Activated T-helper 2 cell treated with anti-CD3 and anti-CD28 coated beads, Interferon-gamma antibody, Interleukin-2, Interleukin-4, amounts not matched to agents 10 μg/mL and 5 μg/mL and 100 μg/mL, durations not matched to agents 14 hours and 24 hours and 36 hours (primary cell): ENCODE measurements around the gene PKIB. TPM values are rescaled to one million over a fixed set of nuclear protein-coding genes. Genes with fewer than 3 reads are reported as not detected.

Experiments used
- DNase-seq: peaks from one replicate; pipeline ENCODE4 v3.0.0; 2021; ENCODE audit warnings: low spot score
- H3K27ac Mint-ChIP-seq: one replicate; pipeline ENCODE4 v1.8.0; 2021; ENCODE audit warnings: mixed read lengths
- H3K27me3 Mint-ChIP-seq: one replicate; pipeline ENCODE4 v1.8.0; 2021; ENCODE audit warnings: low read depth, mixed read lengths
- H3K36me3 Mint-ChIP-seq: one replicate; pipeline ENCODE4 v1.8.0; 2021; ENCODE audit warnings: low read depth, mixed read lengths
- H3K4me1 Mint-ChIP-seq: one replicate; pipeline ENCODE4 v1.8.0; 2021; ENCODE audit warnings: low read depth, mixed read lengths
- H3K4me3 Mint-ChIP-seq: one replicate; pipeline ENCODE4 v1.8.0; 2021; ENCODE audit warnings: low read depth, mild to moderate bottlenecking, moderate library complexity, mixed read lengths
- H3K9me3 Mint-ChIP-seq: one replicate; pipeline ENCODE4 v1.8.0; 2021; ENCODE audit warnings: mixed read lengths
- intact Hi-C: fragments of 100-400 bp; cut with micrococcal nuclease; formaldehyde crosslinking; loops from one replicate; pipeline ENCODE4 v1.15.1; 2023
- total RNA-seq: library from RNA; stranded (reverse); gene quantifications from 2 replicates; pipeline ENCODE4 v1.2.3, GENCODE V29; 2022

Gene PKIB
- total RNA-seq, 1 donor from 2014 or later, result 0.52 TPM

GRCh38 chr6:122709922-122710512 lies 99.8 kb downstream of the PKIB start:
- no peak for DNase-seq
- H3K4me1 Mint-ChIP-seq, result no peaks in the 10 kb centered on the region
- no peaks in the 10 kb centered on the region for H3K27me3 Mint-ChIP-seq
- intact Hi-C loops, result no loop called here
- no peaks in the 10 kb centered on the region for H3K9me3 Mint-ChIP-seq
- no peaks in the 10 kb centered on the region for H3K36me3 Mint-ChIP-seq
- no peak overlapping the region for H3K27ac Mint-ChIP-seq
- H3K4me3 Mint-ChIP-seq, result no peak overlapping the region

GRCh38 chr6:122710908-122711635 lies 100.9 kb downstream of the PKIB start:
- H3K27me3 Mint-ChIP-seq, result no peaks in the 10 kb centered on the region

GRCh38 chr6:122712093-122712447 lies 101.9 kb downstream of the PKIB start:
- Mint-ChIP-seq H3K36me3 (no peaks in the 10 kb centered on the region), H3K27ac (no peak overlapping the region), H3K4me1 (no peaks in the 10 kb centered on the region), H3K9me3 (no peaks in the 10 kb centered on the region), H3K27me3 (no peaks in the 10 kb centered on the region), H3K4me3 (no peak overlapping the region)
- intact Hi-C loops, result no loop called here
- no peak for DNase-seq

More at GRCh38 chr6:122710908-122711635, 100.9 kb downstream of the PKIB start:
- H3K9me3 Mint-ChIP-seq, result no peaks in the 10 kb centered on the region
- no peaks in the 10 kb centered on the region for H3K4me1 Mint-ChIP-seq
- H3K27ac Mint-ChIP-seq, result no peak overlapping the region
- no peaks in the 10 kb centered on the region for H3K36me3 Mint-ChIP-seq
- DNase-seq, result no peak
- no peak overlapping the region for H3K4me3 Mint-ChIP-seq
- intact Hi-C loops, result no loop called here

- intact Hi-C loops, result no loop called here
- no peak for DNase-seq
- peaks cover under 1% of the 10 kb centered on the region for H3K27me3 Mint-ChIP-seq
- no peaks in the 10 kb centered on the region for H3K36me3 Mint-ChIP-seq
- no peaks in the 10 kb centered on the region for H3K4me1 Mint-ChIP-seq
- H3K9me3 Mint-ChIP-seq, result no peaks in the 10 kb centered on the region
- no peak overlapping the region for H3K4me3 Mint-ChIP-seq
- H3K27ac Mint-ChIP-seq, result no peak overlapping the region
These were observed 102.4 kb downstream of the PKIB start for GRCh38 chr6:122712448-122713137.

- Mint-ChIP-seq H3K27ac (no peak overlapping the region), H3K9me3 (no peaks in the 10 kb centered on the region), H3K36me3 (no peaks in the 10 kb centered on the region), H3K4me3 (no peak overlapping the region), H3K27me3 (peaks cover 2% of the 10 kb centered on the region), H3K4me1 (no peaks in the 10 kb centered on the region)
- no peak for DNase-seq
- intact Hi-C loops, result no loop called here
These were observed 102.9 kb downstream of the PKIB start for GRCh38 chr6:122713138-122713537.

GRCh38 chr6:122714059-122714458 lies 103.9 kb downstream of the PKIB start:
- H3K27ac Mint-ChIP-seq, result no peak overlapping the region
- H3K4me1 Mint-ChIP-seq, result no peaks in the 10 kb centered on the region
- H3K4me3 Mint-ChIP-seq, result no peak overlapping the region
- no peak for DNase-seq
- peaks cover 2% of the 10 kb centered on the region for H3K27me3 Mint-ChIP-seq
- no peaks in the 10 kb centered on the region for H3K36me3 Mint-ChIP-seq
- H3K9me3 Mint-ChIP-seq, result no peaks in the 10 kb centered on the region
- intact Hi-C loops, result no loop called here

GRCh38 chr6:122715725-122716124 lies 105.5 kb downstream of the PKIB start:
- intact Hi-C loops, result no loop called here
- H3K36me3 Mint-ChIP-seq, result no peaks in the 10 kb centered on the region
- DNase-seq, result no peak
- H3K9me3 Mint-ChIP-seq, result no peaks in the 10 kb centered on the region
- no peak overlapping the region for H3K27ac Mint-ChIP-seq
- H3K4me1 Mint-ChIP-seq, result no peaks in the 10 kb centered on the region
- peaks cover 2% of the 10 kb centered on the region for H3K27me3 Mint-ChIP-seq
- H3K4me3 Mint-ChIP-seq, result no peak overlapping the region

- Mint-ChIP-seq H3K27ac (no peak overlapping the region), H3K4me1 (no peaks in the 10 kb centered on the region), H3K27me3 (peaks cover 2% of the 10 kb centered on the region), H3K36me3 (no peaks in the 10 kb centered on the region), H3K4me3 (no peak overlapping the region), H3K9me3 (no peaks in the 10 kb centered on the region)
- DNase-seq, result no peak
- intact Hi-C loops, result no loop called here
These were observed 107.1 kb downstream of the PKIB start for GRCh38 chr6:122717350-122717749.

- Mint-ChIP-seq H3K36me3 (no peaks in the 10 kb centered on the region), H3K4me3 (no peak overlapping the region), H3K27me3 (peaks cover 2% of the 10 kb centered on the region), H3K9me3 (no peaks in the 10 kb centered on the region), H3K27ac (no peak overlapping the region), H3K4me1 (no peaks in the 10 kb centered on the region)
- intact Hi-C loops, result no loop called here
- no peak for DNase-seq
These were observed 108.4 kb downstream of the PKIB start for GRCh38 chr6:122718616-122719015.

- intact Hi-C loops, result no loop called here
- no peaks in the 10 kb centered on the region for H3K4me1 Mint-ChIP-seq
- no peak for DNase-seq
- H3K36me3 Mint-ChIP-seq, result no peaks in the 10 kb centered on the region
- no peaks in the 10 kb centered on the region for H3K9me3 Mint-ChIP-seq
- H3K27me3 Mint-ChIP-seq, result peaks cover 2% of the 10 kb centered on the region
- no peak overlapping the region for H3K4me3 Mint-ChIP-seq
- H3K27ac Mint-ChIP-seq, result no peak overlapping the region
These were observed 109.0 kb downstream of the PKIB start for GRCh38 chr6:122719176-122719575.

- DNase-seq, result no peak
- Mint-ChIP-seq H3K27me3 (no peaks in the 10 kb centered on the region), H3K9me3 (no peaks in the 10 kb centered on the region), H3K27ac (no peak overlapping the region), H3K36me3 (no peaks in the 10 kb centered on the region), H3K4me1 (no peaks in the 10 kb centered on the region), H3K4me3 (no peak overlapping the region)
- intact Hi-C loops, result loop anchor here (10.0 kb wide), 1 partner anchor 248 kb away; the partner anchor contains the start of gene SERINC1
These were observed 112.5 kb downstream of the PKIB start for GRCh38 chr6:122722746-122723145.

- Mint-ChIP-seq H3K27ac (no peak overlapping the region), H3K27me3 (no peaks in the 10 kb centered on the region), H3K4me3 (no peak overlapping the region), H3K9me3 (no peaks in the 10 kb centered on the region), H3K4me1 (no peaks in the 10 kb centered on the region), H3K36me3 (no peaks in the 10 kb centered on the region)
- no peak for DNase-seq
- intact Hi-C loops, result loop anchor here (5.0 to 10.0 kb wide), 2 partner anchors 234 to 252 kb away; partner anchors contain the start of gene SERINC1
These were observed 116.4 kb downstream of the PKIB start for GRCh38 chr6:122726649-122727048.

GRCh38 chr6:122727244-122727643 lies 117.0 kb downstream of the PKIB start:
- Mint-ChIP-seq H3K9me3 (no peaks in the 10 kb centered on the region), H3K4me1 (no peaks in the 10 kb centered on the region), H3K27me3 (no peaks in the 10 kb centered on the region), H3K27ac (no peak overlapping the region), H3K4me3 (no peak overlapping the region), H3K36me3 (no peaks in the 10 kb centered on the region)
- no peak for DNase-seq
- intact Hi-C loops, result loop anchor here (5.0 to 10.0 kb wide), 2 partner anchors 235 to 252 kb away; partner anchors contain the start of gene SERINC1
